IMR-90 (cell line): ENCODE data around the gene AP5B1. TPM values are rescaled to one million over a fixed set of nuclear protein-coding genes. Genes with fewer than 3 reads are reported as not detected.
"Not testable (repeated sequence)": the region's sequence is repeated elsewhere in the genome, so short reads cannot be mapped to it uniquely, and the experiment has no call there.

ENCODE experiments used
- ATAC-seq: fragments of 200-7000 bp; cut with Tn5 transposase; 2 replicates; pipeline ENCODE4 v1.9.1; 2020; ENCODE audit warnings: low read depth, mild to moderate bottlenecking, moderate library complexity
- BruUV-seq: library from RNA; stranded (reverse); fragments of 400-500 nt; replicated peaks from 2 replicates; lab custom pipeline; 2021; lab: Mats Ljungman, UMichigan
- CTCF ChIA-PET: fragments of 300-600 bp; formaldehyde crosslinking; extraction: SDS; loops from one replicate; lab custom pipeline; 2021; ENCODE audit warnings: antibody characterized with exemption; lab: Yijun Ruan, JAX
- POLR2A ChIA-PET: fragments of 300-600 bp; sonication (Branson Sonifier 250); formaldehyde crosslinking; loops from one replicate; lab custom pipeline; 2022; ENCODE audit warnings: antibody characterized with exemption; ENCODE audit not compliant: unreplicated experiment; lab: Charles Lee
- DNase-seq: peaks from one replicate; pipeline ENCODE4 v3.0.0; 2013
- H2AFZ ChIP-seq: replicated peaks from 2 replicates; pipeline ENCODE3; 2013; ENCODE audit warnings: low read length, mild to moderate bottlenecking; ENCODE audit not compliant: poor library complexity
- H2AK5ac ChIP-seq: 2 replicates; pipeline ENCODE4 v1.6.1; 2013; ENCODE audit warnings: low read depth, low read length, inconsistent platforms
- H2AK9ac ChIP-seq: replicated peaks from 2 replicates; pipeline ENCODE3; 2013; ENCODE audit warnings: mild to moderate bottlenecking, low read depth, low read length, moderate library complexity; ENCODE audit not compliant: poor library complexity
- H2BK120ac ChIP-seq: 2 replicates; pipeline ENCODE4 v1.6.1; 2013; ENCODE audit warnings: low read depth, low read length, inconsistent platforms
- H2BK15ac ChIP-seq: 3 replicates; pipeline ENCODE4 v1.6.1; 2013; ENCODE audit warnings: low read depth, low read length, inconsistent platforms
- H2BK20ac ChIP-seq: 2 replicates; pipeline ENCODE4 v1.6.1; 2013; ENCODE audit warnings: low read depth, mild to moderate bottlenecking, inconsistent platforms, low read length, moderate library complexity
- H2BK5ac ChIP-seq: 2 replicates; pipeline ENCODE4 v1.6.1; 2013; ENCODE audit warnings: mild to moderate bottlenecking, low read depth, low read length, inconsistent platforms; ENCODE audit not compliant: poor library complexity, severe bottlenecking
- H3K14ac ChIP-seq: replicated peaks from 2 replicates; pipeline ENCODE4 v1.6.1; 2013; ENCODE audit warnings: low read depth, low read length, inconsistent platforms
- H3K18ac ChIP-seq: 2 replicates; pipeline ENCODE4 v1.6.1; 2013; ENCODE audit warnings: low read depth, low read length, control low read depth
- H3K23ac ChIP-seq: 2 replicates; pipeline ENCODE4 v1.6.1; 2013; ENCODE audit warnings: low read depth, low read length, inconsistent platforms
- H3K27ac ChIP-seq: 2 replicates; pipeline ENCODE4 v1.5.1; 2013; ENCODE audit warnings: mild to moderate bottlenecking, control low read depth, low read length; ENCODE audit not compliant: insufficient read depth
- H3K27me3 ChIP-seq: 2 replicates; pipeline ENCODE4 v1.6.1; 2013; ENCODE audit warnings: low read length; ENCODE audit not compliant: control insufficient read depth, insufficient read depth
- H3K36me3 ChIP-seq: 2 replicates; pipeline ENCODE4 v1.6.1; 2013; ENCODE audit warnings: low read length, mixed read lengths; ENCODE audit not compliant: control insufficient read depth, insufficient read depth
- H3K4ac ChIP-seq: 2 replicates; pipeline ENCODE4 v1.6.1; 2013; ENCODE audit warnings: low read depth, low read length, inconsistent platforms
- H3K4me1 ChIP-seq: 2 replicates; pipeline ENCODE4 v1.6.1; 2013; ENCODE audit warnings: low read length, mixed read lengths; ENCODE audit not compliant: control insufficient read depth, insufficient read depth
- H3K4me2 ChIP-seq: 2 replicates; pipeline ENCODE4 v1.6.1; 2013; ENCODE audit warnings: low read depth, mild to moderate bottlenecking, control low read depth, low read length, moderate library complexity
- H3K4me3 ChIP-seq: 2 replicates; pipeline ENCODE4 v1.5.1; 2013; ENCODE audit warnings: low read depth, mild to moderate bottlenecking, control low read depth, low read length, moderate library complexity; ENCODE audit not compliant: insufficient read depth
- H3K56ac ChIP-seq: 2 replicates; pipeline ENCODE4 v1.6.1; 2013; ENCODE audit warnings: low read length, inconsistent platforms; ENCODE audit not compliant: insufficient read depth; ENCODE audit errors: extremely low read depth
- H3K79me1 ChIP-seq, 2 experiments: 2 replicates each; pipeline ENCODE4 v1.6.1; 2013; ENCODE audit warnings: low read length in 2 of 2, inconsistent platforms in 1 of 2, low read depth in 1 of 2
- H3K9ac ChIP-seq: 2 replicates; pipeline ENCODE4 v1.6.1; 2013; ENCODE audit warnings: low read depth, low read length, control low read depth
- H3K9me1 ChIP-seq: 2 replicates; pipeline ENCODE4 v1.6.1; 2013; ENCODE audit warnings: low read length, inconsistent platforms; ENCODE audit not compliant: insufficient read depth
- H3K9me3 ChIP-seq: 2 replicates; pipeline ENCODE4 v1.6.1; 2013; ENCODE audit warnings: low read length; ENCODE audit not compliant: control insufficient read depth, insufficient read depth
- H4K20me1 ChIP-seq: 2 replicates; pipeline ENCODE4 v1.6.1; 2013; ENCODE audit warnings: low read length, inconsistent platforms; ENCODE audit not compliant: insufficient read depth
- H4K5ac ChIP-seq: 2 replicates; pipeline ENCODE4 v1.6.1; 2013; ENCODE audit warnings: mild to moderate bottlenecking, low read depth, low read length, control low read depth
- H4K8ac ChIP-seq, 2 experiments: 2 replicates each; pipeline ENCODE4 v1.6.1; 2013; ENCODE audit warnings: low read depth in 2 of 2, low read length in 2 of 2, control low read depth in 1 of 2, inconsistent platforms in 1 of 2
- H4K91ac ChIP-seq: 2 replicates; pipeline ENCODE4 v1.6.1; 2013; ENCODE audit warnings: low read depth, low read length, inconsistent platforms; ENCODE audit not compliant: insufficient read depth
- WGBS, 2 experiments: methylation state at CpG; one replicate each; pipeline versions ENCODE4 v1.1.5 to v1.1.7; 2013; ENCODE audit warnings: missing lambda C conversion rate in 2 of 2; ENCODE audit not compliant: insufficient read length in 1 of 2; ENCODE audit errors: extremely low coverage in 2 of 2; 5-methylcytosine and 5-hydroxymethylcytosine counted together
- dilution Hi-C: fragments of 300-500 bp; cut with HindIII; formaldehyde crosslinking; loops from one replicate; pipeline ENCODE4 v1.14.3; 2018; ENCODE audit warnings: low sequenced_read_pairs; ENCODE audit not compliant: unreplicated experiment
- in situ Hi-C: fragments of 300-500 bp; cut with MboI; formaldehyde crosslinking; loops from 3 replicates; pipeline ENCODE4 v1.14.3; 2019; ENCODE audit warnings: low sequenced_read_pairs, inconsistent platforms, mixed read lengths
- intact Hi-C: fragments of 100-400 bp; cut with micrococcal nuclease; formaldehyde crosslinking; loops from 2 replicates; pipeline ENCODE4 v1.10.0; 2022
- polyA plus RNA-seq, 3 experiments: library from polyadenylated mRNA; depleted of rRNA; stranded (reverse); fragments of >200 nt; gene quantifications; 2 replicates each; pipeline ENCODE4 v1.2.3, GENCODE V29; 2012; ENCODE audit warnings: low replicate concordance in 1 of 3
- total RNA-seq: library from RNA; depleted of rRNA; stranded (reverse); fragments of >200 nt; gene quantifications from 2 replicates; pipeline ENCODE4 v1.2.3, GENCODE V29; 2012

AP5B1 gene
- total and polyA plus RNA-seq, 2 of the 4 experiments (the other 2 are of a cell fraction) = 2.5 to 5.0 TPM

DNA sequence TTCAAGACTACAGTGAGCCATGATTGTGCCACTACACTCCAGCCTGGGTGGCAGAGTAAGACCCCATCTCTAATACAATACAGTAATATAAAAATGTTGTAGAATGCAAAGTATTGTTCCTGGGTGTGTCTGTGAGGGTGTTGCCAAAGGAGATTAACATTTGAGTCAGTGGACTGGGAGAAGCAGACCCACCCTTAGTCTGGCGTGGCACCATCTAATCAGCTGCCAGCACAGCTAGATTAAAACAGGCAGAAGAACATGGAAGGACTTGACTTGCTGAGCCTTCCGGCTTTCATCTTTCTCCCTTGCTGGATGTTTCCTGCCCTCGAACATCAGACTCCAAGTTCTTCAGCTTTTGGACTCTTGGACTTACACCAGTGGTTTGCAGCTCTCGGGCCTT is 45.7 kb downstream of the AP5B1 start:
- H2AFZ ChIP-seq, H4K8ac ChIP-seq, H3K4me1 ChIP-seq, H2BK20ac ChIP-seq, H2BK120ac ChIP-seq, H3K27ac ChIP-seq, H3K56ac ChIP-seq, dilution Hi-C loops, intact Hi-C loops, H2BK15ac ChIP-seq, BruUV-seq, H2BK5ac ChIP-seq, H3K9ac ChIP-seq, H3K14ac ChIP-seq, H4K5ac ChIP-seq, in situ Hi-C loops, H2AK5ac ChIP-seq, H3K9me3 ChIP-seq, CTCF ChIA-PET, H3K9me1 ChIP-seq, H4K20me1 ChIP-seq, H3K79me1 ChIP-seq, ATAC-seq, H2AK9ac ChIP-seq, H3K27me3 ChIP-seq, H3K4me2 ChIP-seq, H3K4me3 ChIP-seq, H3K4ac ChIP-seq, H3K23ac ChIP-seq, POLR2A ChIA-PET, H3K36me3 ChIP-seq, DNase-seq, H4K91ac ChIP-seq, H3K18ac ChIP-seq: not testable (repeated sequence)
- 57% methylated on average over 1 of the region's 4 CpGs; no CpG with 5 or more reads in 1 of the 2 experiments for WGBS, 2 experiments
